Stimulated activated CD8-positive, alpha-beta memory T cell treated with anti-CD3 and anti-CD28 coated beads, Interleukin-12 subunit alpha, Interleukin-12 subunit beta, amount 100 ng/mL, for 1 hour (primary cell): ENCODE measurements around the gene ZNF19.

Source experiments
- DNase-seq: peaks from one replicate; pipeline ENCODE4 v3.0.0-alpha.2; 2020; ENCODE audit warnings: low read depth

The ZNF19 gene

GRCh38 chr16:71490361-71490760, 1.2 kb upstream of the ZNF19 start:
- DNase-seq: no peak

GRCh38 chr16:71484006-71484893, 4.9 kb downstream of the ZNF19 start:
- peak; percentile 64 for DNase-seq

GRCh38 chr16:71482569-71482968, 6.6 kb downstream of the ZNF19 start:
- DNase-seq: no peak

- no peak for DNase-seq
These were observed 8.2 kb downstream of the ZNF19 start for GRCh38 chr16:71480956-71481355.

GRCh38 chr16:71479420-71479819, 9.7 kb downstream of the ZNF19 start:
- DNase-seq: no peak

GRCh38 chr16:71476457-71477124, 12.5 kb downstream of the ZNF19 start:
- DNase-seq: no peak

- DNase-seq: no peak
These were observed 14.3 kb downstream of the ZNF19 start for GRCh38 chr16:71474864-71475263.

- DNase-seq: no peak
These were observed 15.2 kb downstream of the ZNF19 start for GRCh38 chr16:71473891-71474290.

- no peak for DNase-seq
These were observed 16.2 kb downstream of the ZNF19 start for GRCh38 chr16:71472931-71473330.

GRCh38 chr16:71472051-71472450, 17.1 kb downstream of the ZNF19 start:
- DNase-seq: no peak

- DNase-seq: peak; percentile 12
These were observed 21.3 kb downstream of the ZNF19 start for GRCh38 chr16:71467810-71468209.

GRCh38 chr16:71464231-71464630, 24.9 kb downstream of the ZNF19 start:
- no peak for DNase-seq

- peak; percentile 63 for DNase-seq
These were observed 27.2 kb downstream of the ZNF19 start, which contains the start of gene ZNF23 for GRCh38 chr16:71461686-71462648. Gene ZNF23 (minus strand): TSS chr16:71462247. CDS start chr16:71456796, 5,451 bp downstream.

- no peak for DNase-seq
These were observed 28.2 kb downstream of the ZNF19 start for GRCh38 chr16:71460941-71461340.

- DNase-seq: no peak
These were observed 28.9 kb downstream of the ZNF19 start for GRCh38 chr16:71460236-71460635.

GRCh38 chr16:71459510-71459909, 29.6 kb downstream of the ZNF19 start:
- no peak for DNase-seq

- DNase-seq: no peak
These were observed 32.3 kb downstream of the ZNF19 start for GRCh38 chr16:71456801-71457200.

GRCh38 chr16:71453036-71453435, 36.1 kb downstream of the ZNF19 start:
- DNase-seq: no peak

GRCh38 chr16:71449020-71449419, 40.1 kb downstream of the ZNF19 start:
- no peak for DNase-seq

GRCh38 chr16:71448274-71448866, 40.8 kb downstream of the ZNF19 start:
- no peak for DNase-seq

- DNase-seq: no peak
These were observed 45.4 kb downstream of the ZNF19 start for GRCh38 chr16:71443714-71444113.

- no peak for DNase-seq
These were observed 47.1 kb downstream of the ZNF19 start, which contains the start of gene TLE7 for GRCh38 chr16:71442051-71442440. Gene TLE7 (minus strand): TSS chr16:71442054. CDS start chr16:71433324, 8,730 bp downstream.
